IPS DF 4.7 (cell line): ENCODE data around the gene SOX2.

Experiments
- DNase-seq: peaks from one replicate; pipeline ENCODE4 v3.0.0-alpha.2; 2013; ENCODE audit warnings: low spot score; ENCODE audit errors: extremely low read depth

The SOX2 gene

DNA sequence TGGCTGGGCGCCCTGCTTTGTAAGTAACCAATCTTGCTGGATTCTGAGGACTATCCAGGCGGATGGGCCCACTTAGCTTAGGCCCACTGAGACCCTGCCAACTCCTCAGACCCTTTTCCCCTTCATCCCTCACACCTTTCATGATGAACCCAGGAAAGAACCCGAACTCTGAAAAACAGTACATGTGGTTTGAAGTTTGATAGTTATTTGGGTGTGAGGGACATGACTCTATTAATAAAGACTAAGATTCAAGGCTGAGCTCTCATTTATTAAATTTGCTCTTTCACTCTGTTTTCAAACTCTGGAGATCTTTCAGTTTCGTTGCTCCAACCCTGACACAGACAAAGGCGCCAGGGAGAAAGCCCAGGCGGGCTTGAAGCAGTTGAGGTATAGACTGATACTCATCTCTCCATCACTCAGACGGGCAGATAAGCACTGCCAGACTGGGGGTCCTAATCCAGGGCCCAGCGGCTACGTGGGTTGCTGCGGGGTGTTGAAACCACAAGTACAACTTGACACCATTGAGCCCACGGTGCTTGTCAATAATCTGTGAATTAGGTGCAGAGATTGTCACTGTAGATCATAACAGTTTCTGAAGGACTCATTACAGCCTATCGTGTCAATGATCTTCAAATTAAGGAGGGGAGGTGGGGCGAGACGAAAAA, 7.2 kb upstream of the SOX2 start:
- DNase-seq = no peak

GRCh38 chr3:181705086-181705480, 6.6 kb upstream of the SOX2 start:
- DNase-seq = no peak

GRCh38 chr3:181707980-181708379, 3.7 kb upstream of the SOX2 start:
- DNase-seq = no peak

- DNase-seq = no peak
These were observed 2.0 kb upstream of the SOX2 start for GRCh38 chr3:181709537-181710279.

GRCh38 chr3:181710345-181711291, 1.1 kb upstream of the SOX2 start:
- no peak for DNase-seq

- DNase-seq = no peak
These were observed 464 bp downstream of the SOX2 start for GRCh38 chr3:181712226-181712552.

- no peak for DNase-seq
These were observed 991 bp downstream of the SOX2 start for GRCh38 chr3:181712553-181713279.

- no peak for DNase-seq
These were observed 1.5 kb downstream of the SOX2 start for GRCh38 chr3:181713280-181713647.

DNA sequence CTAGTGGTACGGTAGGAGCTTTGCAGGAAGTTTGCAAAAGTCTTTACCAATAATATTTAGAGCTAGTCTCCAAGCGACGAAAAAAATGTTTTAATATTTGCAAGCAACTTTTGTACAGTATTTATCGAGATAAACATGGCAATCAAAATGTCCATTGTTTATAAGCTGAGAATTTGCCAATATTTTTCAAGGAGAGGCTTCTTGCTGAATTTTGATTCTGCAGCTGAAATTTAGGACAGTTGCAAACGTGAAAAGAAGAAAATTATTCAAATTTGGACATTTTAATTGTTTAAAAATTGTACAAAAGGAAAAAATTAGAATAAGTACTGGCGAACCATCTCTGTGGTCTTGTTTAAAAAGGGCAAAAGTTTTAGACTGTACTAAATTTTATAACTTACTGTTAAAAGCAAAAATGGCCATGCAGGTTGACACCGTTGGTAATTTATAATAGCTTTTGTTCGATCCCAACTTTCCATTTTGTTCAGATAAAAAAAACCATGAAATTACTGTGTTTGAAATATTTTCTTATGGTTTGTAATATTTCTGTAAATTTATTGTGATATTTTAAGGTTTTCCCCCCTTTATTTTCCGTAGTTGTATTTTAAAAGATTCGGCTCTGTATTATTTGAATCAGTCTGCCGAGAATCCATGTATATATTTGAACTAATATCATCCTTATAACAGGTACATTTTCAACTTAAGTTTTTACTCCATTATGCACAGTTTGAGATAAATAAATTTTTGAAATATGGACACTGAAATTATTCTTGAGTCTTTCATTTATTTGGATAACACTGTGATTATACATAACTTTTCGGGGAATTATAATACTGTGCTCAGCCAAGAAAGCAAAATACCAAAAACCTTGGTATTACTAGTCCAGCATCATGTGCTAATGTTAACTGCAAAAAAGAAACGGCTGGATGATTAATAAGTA, 2.2 kb downstream of the SOX2 start:
- no peak for DNase-seq

- no peak for DNase-seq
These were observed 4.0 kb downstream of the SOX2 start for GRCh38 chr3:181715571-181716340.

GRCh38 chr3:181716966-181717365, 5.2 kb downstream of the SOX2 start:
- DNase-seq = no peak

DNA sequence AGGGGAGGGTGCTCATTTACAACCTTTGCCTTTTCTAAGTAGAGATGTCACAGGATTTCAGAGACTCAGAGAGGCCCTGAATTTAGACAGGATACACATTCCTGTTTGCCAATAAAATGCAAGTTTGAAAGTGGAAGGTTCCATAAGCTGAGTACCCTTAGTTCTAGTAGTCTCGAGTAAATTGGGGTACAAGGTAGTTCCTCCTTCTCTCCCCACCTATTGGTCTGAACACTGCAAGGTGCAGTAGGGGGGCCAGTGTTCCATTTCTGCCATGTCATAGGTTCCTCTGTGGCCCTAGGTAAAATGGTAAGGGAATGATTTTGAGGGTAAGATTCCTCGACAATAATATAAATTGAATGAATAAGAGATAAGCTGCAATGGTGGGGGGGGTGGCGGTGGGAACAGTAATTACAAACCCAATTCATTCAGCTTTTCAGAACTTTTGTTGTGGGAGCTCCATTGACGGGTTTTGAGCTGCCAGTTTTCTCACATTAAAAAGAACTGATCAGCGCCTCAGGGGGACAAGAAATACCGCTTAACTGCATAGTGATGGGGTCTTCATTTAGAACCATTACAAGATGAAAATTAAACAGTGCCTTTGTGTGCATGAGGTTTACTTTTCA, 5.9 kb downstream of the SOX2 start:
- DNase-seq = no peak

DNA sequence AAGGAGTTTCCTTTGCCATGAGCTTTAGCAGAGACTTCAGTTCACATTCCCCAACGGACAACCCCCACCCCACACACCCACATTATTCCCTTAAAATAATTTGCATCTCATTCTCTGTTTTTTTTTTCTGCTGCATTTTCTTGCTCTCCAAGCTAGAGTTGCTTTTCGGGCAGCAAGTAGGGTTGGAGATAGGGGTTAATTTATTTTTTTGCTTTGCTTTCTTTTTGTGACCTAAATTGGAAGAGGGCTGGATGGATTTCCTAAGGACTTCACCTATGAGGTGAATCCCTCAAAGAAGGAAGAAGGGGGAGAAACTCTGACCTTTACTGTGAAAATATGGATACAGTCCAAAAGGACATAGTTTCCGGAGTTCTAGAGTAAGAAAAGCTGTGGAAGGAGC, 6.6 kb downstream of the SOX2 start:
- no peak for DNase-seq

GRCh38 chr3:181718987-181719911, 7.5 kb downstream of the SOX2 start:
- DNase-seq = no peak

DNA sequence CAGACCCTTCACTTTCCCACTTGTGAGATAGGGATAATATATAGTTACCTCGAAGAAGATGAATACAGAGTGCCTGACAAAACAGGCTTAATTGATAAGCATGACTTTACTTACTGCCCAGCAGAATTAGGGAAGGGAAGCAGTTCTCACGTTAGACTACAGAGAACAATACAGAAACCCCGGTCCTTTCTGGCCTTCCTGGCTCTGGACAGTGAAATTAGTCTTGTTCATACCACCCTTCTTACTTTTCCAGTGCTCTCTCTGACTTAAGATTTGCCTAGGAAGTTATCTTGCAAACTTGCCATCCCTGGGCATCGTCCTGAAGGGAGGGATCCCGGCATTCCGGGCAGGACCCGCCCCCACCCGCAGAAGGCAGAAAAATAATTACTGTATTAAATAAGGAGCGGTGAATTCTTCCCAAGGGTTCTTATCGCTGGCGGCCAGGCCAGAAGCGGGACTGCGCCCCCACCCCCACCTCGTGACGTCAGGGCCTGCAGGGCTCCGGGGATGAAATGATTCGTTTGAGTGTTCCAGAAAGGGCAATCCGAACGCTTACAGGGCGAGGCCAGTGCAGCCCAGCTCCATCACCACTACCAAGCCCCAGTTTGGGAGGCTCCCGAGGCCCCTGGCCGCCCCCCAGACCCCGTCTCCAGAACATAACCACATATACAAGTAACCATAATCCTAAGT, 8.4 kb downstream of the SOX2 start:
- DNase-seq = no peak

GRCh38 chr3:181721046-181721875, 9.5 kb downstream of the SOX2 start:
- no peak for DNase-seq

GRCh38 chr3:181722156-181722555, 10.4 kb downstream of the SOX2 start:
- DNase-seq = no peak
